Gastrocnemius medialis (tissue), 4 donors: ENCODE measurements around the gene BTBD16.

ENCODE experiments used
- POLR2A ChIP-seq, 2 donors: fragments of 450-650 bp; IDR thresholded peaks; one replicate each; pipeline ENCODE4 v1.6.1; 2017; ENCODE audit warnings: antibody characterized with exemption in 2 of 2, mild to moderate bottlenecking in 2 of 2, moderate library complexity in 2 of 2
- TF ChIP-seq, protein P1 (sequence below), 5 experiments: fragments of 450-650 bp in 3 of 5; fragments of 200-600 bp in 2 of 5; sonication (generic) in 2 of 5; IDR thresholded peaks in 4 of 5; conservative IDR thresholded peaks in 1 of 5; 1 replicate in 4 of 5; 2 replicates in 1 of 5; pipeline ENCODE4 v1.5.1; 2016 to 2019; ENCODE audit warnings: antibody characterized with exemption in 5 of 5, mild to moderate bottlenecking in 3 of 5, moderate library complexity in 3 of 5

- TF ChIP-seq, protein P1, sequence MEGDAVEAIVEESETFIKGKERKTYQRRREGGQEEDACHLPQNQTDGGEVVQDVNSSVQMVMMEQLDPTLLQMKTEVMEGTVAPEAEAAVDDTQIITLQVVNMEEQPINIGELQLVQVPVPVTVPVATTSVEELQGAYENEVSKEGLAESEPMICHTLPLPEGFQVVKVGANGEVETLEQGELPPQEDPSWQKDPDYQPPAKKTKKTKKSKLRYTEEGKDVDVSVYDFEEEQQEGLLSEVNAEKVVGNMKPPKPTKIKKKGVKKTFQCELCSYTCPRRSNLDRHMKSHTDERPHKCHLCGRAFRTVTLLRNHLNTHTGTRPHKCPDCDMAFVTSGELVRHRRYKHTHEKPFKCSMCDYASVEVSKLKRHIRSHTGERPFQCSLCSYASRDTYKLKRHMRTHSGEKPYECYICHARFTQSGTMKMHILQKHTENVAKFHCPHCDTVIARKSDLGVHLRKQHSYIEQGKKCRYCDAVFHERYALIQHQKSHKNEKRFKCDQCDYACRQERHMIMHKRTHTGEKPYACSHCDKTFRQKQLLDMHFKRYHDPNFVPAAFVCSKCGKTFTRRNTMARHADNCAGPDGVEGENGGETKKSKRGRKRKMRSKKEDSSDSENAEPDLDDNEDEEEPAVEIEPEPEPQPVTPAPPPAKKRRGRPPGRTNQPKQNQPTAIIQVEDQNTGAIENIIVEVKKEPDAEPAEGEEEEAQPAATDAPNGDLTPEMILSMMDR (IDR thresholded peaks at IDR 0.05 in 4 of 5, conservative IDR thresholded peaks at IDR 0.05 in 1 of 5), result no peak
- no peak for TF ChIP-seq POLR2A (IDR thresholded peaks at IDR 0.05)
These were observed 35.6 kb downstream of the BTBD16 start for GRCh38 chr10:122306744-122307143.
